DMS153 treated with DMSO at 0.1 percent for 48 hours (cell line): ENCODE data around the gene FAM53B.

Experiments
- DNase-seq: peaks from one replicate; lab custom pipeline; 2025; ENCODE audit not compliant: unreplicated experiment; lab: John Stamatoyannopoulos, UW

The FAM53B gene

DNA sequence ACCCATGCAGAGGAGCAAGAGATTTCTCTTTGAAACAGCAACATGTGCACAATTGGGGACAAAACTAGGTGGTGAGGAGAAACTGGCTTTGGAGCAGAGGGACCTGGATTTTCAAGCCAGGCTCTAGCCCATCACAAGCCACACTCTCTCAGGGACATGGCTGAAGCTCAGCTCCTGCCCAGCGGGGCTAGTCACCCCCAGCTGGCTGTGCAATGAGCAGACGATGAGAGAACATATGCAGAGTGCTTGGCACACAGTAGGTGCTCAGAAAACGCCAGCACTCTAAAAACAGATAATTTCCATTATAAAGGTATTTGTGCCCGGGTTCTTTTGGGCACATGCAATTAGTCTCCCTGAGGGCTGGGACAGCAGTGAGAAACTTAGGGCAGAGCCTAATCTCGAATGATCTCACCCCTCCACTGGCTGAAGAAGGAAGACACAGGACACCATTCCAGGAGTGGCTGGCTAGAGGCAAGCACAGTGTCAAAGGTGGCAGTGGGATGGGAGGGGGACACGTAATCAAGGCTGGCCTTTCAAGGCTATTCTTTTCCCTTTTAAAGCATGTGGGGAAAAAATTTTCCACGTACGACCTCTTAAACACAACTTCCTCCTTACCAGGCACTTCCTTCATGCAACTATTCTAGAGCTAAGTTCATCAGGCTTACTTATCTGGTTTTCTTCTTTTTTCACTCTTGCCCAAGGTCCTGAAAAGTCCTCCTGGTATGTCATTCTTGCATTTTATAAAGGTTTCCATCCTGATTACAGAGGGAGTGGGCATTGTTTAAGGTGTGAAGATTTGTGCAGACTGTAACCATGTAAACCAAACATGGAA, 15.1 kb downstream of the FAM53B start:
- DNase-seq: no peak

DNA sequence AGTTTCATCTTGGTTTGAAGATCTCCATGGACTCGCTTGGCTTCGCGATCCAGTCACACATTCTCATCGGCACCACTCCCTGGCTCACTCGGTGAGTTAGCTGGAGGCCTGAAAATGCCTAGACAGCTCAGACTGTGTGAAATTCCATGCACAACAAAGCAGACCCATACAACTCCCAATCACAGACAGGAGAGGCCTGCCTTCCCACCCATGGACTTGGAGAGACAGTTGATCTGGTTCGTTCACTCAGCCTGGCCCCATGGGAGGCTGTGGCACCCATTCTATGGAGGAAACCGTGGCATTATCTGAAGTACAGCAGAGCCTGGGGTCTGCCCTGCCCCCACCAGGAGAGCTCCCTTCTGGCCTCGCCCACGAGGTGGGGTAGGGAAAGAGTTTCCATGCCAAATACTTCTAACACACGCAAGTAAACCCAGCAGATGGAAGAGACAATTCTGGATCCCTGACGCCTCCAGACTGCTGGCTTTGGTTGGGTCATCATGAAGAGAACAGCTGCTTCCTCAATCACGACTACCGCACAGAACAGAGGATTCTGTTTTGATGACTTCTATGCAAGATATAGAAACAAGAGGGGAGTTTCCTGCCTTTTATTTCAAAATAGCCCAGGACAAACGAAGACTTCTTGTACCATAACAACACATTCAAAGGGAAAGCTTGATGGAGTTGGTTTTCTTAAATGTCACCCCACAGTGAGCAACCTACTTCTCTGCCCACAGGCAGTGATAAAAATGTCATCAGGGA, 15.9 kb downstream of the FAM53B start:
- DNase-seq: no peak

DNA sequence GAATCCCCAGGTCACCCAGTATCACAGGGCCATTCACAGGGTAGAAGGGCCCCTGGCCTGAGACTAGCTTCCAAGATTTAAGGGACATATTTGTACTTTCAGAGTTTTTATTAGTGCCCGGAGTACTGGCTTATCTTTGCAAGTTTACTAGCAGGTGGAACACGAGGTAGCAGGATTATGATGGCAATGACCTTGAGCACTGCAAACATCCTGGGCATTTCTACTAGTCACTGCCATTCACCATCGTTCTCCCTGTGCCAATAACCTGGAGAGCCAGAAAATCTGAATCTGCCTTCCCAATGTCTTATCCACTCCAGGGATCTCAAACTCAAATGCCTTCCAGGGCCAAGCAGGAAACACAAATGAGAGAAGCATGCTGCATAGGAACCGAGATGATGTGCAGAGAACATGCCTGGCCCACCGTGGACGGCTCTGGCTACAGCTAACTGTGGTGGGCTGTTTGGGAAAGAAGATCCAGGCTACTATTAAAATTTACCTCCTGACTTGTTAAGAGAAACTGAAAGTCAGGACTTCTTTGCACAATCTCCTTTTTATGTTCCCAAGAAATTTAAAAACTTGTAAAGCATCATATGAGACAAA, 16.7 kb downstream of the FAM53B start:
- DNase-seq: no peak

DNA sequence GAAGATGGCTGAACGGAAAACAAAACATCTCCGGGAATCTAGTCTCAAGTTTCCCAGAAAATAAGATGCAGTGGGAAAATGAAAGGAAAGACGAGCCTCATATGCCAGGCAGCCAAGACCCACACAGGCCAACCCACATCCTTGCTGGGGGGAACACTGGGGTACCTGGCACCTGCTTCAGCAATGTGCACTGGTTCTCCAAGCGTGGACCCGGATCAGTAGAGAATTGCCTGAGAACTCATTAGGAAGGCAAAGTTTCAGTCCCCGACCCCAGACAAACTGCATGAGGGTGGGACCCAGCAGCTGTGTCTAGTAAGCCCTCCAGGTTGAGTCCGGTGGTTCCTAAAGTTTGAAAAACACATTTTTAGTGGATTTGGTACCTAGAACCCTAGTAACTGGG, 18.4 kb downstream of the FAM53B start:
- DNase-seq: no peak

GRCh38 chr10:124725171-124725631, 19.0 kb downstream of the FAM53B start:
- DNase-seq: no peak

GRCh38 chr10:124724279-124725027, 19.7 kb downstream of the FAM53B start:
- DNase-seq: no peak

DNA sequence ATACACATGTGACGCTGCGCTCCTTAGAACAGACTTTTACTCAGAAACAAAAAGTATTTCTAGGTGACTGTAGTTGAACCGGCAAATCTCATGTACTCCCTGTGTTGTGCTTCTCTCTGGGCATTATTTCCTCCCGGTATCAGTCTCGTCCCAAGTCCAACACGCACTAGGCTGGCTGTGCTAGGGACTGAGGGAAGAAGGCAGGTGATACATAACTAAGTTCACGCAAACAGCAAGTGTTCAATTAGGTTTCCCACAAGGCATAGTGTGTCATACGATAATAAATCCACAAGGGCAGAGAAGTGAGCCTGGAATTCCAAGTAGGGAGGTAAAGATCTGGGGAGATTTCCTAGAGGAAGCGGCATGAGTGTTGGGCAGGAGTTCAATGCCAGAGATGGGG, 20.4 kb downstream of the FAM53B start:
- no peak for DNase-seq

DNA sequence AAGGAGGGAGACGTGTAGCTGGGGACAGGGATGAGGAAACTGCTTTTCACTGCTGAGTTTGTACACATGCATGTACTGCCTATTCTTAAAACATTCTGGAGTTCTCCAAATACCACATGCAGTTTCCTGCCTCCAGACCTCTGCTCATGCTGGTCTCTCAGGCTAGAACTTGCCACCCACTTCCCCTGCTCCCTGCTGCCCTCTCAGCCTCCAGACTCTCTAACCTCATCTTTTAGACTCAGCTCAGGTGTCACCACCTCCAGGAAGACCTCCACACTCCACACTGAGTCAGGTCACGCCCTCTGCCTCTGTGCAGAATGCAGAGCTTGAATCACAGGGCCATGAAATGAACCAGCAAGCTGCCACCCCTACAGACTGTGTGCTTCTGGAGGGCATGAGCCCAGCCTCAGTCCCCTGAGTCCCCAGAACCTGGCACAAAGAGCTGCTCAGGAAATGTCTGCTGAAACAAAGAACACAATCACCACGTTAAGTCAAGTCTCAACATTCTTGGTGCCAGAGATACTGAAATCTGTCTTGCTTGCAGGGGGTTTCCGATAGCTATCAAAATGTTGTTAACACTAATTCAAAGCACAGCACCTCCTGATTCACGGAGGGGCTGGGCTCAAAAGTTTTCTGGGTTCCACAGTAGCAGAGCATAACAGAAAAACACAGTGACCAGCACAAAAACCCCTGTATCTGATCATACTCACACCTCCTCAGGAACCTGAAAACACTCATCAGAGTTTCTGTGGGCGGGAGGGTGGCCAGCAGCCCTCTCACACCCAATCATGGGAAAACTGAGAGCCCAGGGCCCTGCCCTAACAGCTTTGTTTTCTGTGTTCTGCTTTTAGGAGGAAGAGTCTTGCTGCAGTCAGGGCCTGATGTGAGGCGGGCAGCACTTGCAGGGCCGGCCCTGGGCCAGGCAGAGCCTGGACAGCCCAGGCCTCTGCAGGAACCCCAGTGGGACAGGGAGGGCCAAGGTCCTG, 21.1 kb downstream of the FAM53B start:
- DNase-seq: no peak

GRCh38 chr10:124721330-124722045, 22.7 kb downstream of the FAM53B start:
- DNase-seq: no peak

DNA sequence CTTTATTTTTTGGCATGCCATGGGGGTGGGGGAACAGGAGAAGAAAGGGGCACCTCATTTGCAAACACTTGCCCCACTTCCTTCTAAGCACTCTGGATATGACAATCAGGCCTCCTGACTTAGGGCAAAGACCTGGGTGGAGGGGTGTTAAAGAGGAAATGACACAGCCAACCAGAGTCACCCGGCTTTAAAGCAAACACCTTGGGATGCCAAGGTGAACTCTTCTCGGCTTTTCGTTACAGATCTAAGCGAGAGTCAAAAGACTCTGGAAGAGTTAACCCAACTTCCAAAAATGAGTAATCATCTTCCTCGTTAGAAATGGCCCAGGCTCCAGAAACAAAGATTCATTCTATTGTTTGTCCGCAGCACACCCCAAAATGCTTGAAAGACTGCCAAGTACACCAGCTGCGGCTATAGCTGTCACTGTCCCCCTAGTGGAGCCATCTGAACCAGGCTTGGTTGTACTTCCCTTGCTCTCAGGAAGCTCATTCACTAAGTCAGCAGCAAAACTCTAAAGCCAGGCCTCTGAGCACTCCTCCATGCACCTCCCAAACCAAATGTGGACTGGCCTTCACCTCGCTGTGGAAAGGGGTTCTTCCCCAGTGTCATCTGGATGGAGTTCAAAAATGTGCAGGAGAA, 24.8 kb downstream of the FAM53B start:
- DNase-seq: no peak

DNA sequence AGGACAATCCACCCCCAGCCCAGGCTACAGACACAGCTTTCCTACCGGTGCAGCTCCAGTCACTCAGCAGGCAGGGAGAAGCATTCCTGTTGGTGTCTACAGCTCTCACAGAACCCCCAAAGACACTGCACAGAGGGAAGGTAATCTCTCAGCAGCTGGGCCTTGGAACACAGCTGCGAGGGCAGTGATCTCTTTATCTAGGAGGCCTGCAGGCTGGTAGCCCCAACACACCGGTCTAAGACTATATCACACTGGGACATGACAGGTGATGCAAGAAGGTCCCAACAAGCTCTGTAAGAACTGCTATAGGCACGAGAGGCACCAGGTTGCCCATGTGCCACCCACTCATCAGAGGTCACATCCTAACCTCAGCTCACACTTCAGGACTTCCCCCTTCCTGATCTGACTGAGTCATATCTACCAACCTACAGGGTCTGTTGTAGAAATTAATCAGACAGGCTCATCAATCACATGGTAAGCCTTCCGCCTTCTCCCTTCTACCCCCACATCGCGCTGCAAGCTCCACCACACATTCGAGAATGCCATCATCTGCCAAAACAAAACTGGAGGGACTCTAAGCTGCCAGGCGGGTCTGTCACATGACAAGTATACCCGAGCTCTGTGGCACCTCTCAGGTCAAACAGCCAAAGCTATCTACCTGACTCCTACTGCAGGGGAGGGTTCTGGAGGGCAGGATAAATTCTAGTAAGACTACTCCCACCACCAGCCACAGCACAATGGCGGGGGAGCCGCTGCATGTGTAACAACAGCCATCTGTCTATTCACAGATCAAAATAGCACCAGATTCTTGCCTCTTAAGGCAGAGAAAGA, 26.1 kb downstream of the FAM53B start:
- no peak for DNase-seq

- no peak for DNase-seq
These were observed 27.0 kb downstream of the FAM53B start for GRCh38 chr10:124717041-124717757.

DNA sequence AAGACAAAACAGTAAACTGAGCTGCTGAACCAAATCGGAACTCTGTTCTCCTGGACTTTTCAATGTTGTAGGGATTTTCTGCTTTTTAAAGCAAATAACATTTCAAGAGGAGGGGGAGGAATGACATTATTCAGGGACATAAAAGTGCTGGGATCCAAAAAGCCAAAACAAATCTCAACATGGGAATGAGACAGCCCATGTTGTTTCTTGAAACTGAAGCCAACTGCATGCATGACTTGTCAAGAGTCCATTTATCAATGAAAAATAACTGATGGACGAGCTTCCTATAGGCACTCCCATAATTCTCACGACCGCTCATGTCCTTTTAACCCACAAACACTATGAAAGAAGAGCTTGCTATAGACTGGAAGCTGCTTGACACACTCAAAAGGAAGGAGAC, 27.8 kb downstream of the FAM53B start:
- no peak for DNase-seq

GRCh38 chr10:124715439-124715838, 28.7 kb downstream of the FAM53B start:
- no peak for DNase-seq

DNA sequence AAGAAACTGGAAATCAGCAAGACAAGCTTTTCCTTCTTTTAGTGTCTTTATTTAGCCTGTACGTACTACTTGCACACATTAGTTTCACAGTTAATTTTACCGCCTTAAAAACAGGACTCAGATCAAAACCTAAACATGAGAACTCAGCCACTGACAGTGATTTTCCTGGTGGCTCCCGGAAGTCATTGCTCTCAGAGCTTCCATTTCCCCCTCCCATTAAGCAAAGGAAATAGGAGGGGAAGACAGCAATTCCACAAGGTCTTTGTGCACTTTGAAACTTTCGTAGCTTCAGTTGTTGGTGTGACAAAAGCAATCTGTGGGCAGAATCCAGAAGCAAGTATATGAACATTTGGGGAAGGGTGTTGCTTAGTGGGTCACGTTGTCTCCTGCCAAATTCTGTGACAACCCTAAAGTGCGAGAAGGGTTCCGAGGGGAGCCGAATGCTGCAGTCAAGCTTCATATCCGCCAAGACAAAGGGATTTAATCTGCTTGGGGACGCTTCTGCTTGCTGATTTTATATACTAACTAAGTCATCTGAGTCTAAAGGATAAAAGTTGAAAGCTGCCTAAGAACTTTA, 30.4 kb downstream of the FAM53B start:
- no peak for DNase-seq

DNA sequence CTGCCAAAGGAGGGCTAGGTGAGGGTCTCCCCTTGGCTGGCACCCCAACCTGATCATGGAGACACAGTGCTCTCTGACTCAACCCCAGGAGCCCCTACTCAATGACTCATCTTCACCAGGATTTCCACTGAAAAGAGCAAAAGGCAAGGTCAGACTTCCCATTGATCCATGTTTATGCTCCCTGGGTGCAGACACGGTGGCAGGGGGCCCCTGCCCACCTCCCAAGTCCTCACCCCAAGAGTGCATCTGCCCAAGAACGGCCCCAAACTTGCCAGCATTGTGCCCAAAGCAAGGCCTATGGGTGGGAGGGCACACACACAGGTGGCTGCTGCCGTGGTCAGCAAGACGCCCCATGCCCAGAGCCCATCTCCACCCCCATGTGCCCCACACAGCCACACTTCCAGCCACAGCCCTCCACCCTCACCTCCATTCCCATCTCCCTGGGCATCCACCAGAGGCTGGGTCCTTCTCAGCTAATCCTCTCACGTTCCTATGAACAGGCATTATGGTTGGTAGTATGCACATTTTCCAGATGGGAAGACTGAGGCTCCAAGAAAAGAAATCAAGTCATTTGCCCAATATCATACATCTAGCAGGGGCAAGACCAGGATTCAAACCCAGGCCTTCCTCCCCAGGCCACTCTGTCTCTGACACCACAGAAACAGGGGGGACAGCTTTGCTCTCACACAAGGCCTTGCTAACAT, 31.3 kb downstream of the FAM53B start:
- DNase-seq: no peak
